HFF-Myc (cell line): Measurements from ENCODE around the gene EZR.
"Not testable (repeated sequence)": the region's sequence is repeated elsewhere in the genome, so short reads cannot be mapped to it uniquely, and the experiment has no call there.

ENCODE experiments used
- DNase-seq: peaks from one replicate; pipeline ENCODE4 v3.0.0-alpha.2; 2011; ENCODE audit warnings: low read depth; ENCODE audit errors: extremely low read depth
- H3K4me3 ChIP-seq: replicated peaks from 2 replicates; pipeline ENCODE4 v1.5.1; 2011; ENCODE audit warnings: low read depth, mild to moderate bottlenecking, control low read depth, low read length
- CTCF ChIP-seq: IDR thresholded peaks from 2 replicates; pipeline ENCODE4 v1.5.1; 2012; ENCODE audit warnings: mild to moderate bottlenecking, low read depth, low read length, control low read depth; ENCODE audit errors: missing control alignments

EZR gene

GRCh38 chr6:158834675-158835385 lies 15.7 kb upstream of the EZR start:
- no peak for DNase-seq
- no peak for TF ChIP-seq CTCF
- no peak overlapping the region for H3K4me3 ChIP-seq

DNA sequence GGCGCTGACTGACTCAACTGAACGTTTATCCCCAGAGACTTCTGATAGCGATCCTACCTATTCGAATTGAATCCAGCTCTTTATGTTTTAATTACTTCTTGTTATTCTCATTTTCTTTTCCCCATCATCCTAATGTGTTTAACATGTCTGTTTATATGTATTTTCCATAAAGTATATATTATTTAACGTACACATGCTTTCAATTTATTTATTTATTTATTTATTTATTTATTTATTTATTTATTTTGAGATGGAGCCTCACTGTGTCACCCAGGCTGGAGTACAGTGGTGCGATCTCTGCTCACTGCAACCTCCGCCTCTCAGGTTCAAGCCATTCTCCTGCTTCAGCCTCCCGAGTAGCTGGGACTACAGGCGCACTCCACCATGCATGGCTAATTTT lies 13.6 kb upstream of the EZR start:
- not testable (repeated sequence) for H3K4me3 ChIP-seq, DNase-seq

GRCh38 chr6:158832026-158832425 lies 12.9 kb upstream of the EZR start:
- H3K4me3 ChIP-seq: no peak overlapping the region
- DNase-seq: no peak
- TF ChIP-seq CTCF: no peak

DNA sequence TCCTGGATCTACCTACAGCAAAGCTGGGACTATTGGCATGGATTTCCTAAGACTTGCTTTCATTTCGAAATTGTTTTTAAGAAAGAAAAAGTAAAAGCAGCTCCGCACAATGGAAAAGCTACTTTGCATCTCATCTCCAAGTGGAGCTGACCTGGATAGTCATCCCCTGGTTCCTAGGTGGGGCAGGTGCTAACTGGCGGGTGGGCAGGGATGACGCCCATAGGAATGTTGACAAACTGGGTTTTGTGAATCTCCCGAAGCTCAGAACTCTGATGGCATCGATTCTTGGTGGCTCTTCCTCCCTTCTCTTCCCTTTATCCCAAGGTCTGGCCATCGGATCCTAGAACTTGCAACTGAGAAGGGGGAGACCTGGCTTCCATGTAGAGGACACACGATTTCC lies 12.4 kb upstream of the EZR start:
- no peak for TF ChIP-seq CTCF
- no peak for DNase-seq
- no peak overlapping the region for H3K4me3 ChIP-seq

DNA sequence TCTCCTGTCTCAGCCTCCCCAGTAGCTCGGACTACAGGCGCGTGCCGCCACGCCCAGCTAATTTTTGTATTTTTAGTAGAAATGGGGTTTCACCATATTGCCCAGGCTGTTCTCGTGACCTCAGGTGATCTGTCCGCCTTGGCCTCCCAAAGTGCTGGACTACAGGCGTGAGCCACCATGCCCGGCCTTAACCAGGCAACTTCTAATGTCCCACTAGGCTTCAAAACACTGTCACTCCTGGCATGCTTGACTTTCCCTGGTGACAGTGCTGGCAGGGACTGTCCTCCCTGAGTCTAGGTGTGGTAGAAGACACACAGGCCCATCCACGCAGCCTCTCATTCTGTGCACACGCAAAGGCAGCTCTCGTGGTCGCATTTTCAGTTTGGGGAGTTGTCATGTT lies 11.6 kb upstream of the EZR start:
- no peak for TF ChIP-seq CTCF
- DNase-seq: no peak
- H3K4me3 ChIP-seq: no peak overlapping the region

DNA sequence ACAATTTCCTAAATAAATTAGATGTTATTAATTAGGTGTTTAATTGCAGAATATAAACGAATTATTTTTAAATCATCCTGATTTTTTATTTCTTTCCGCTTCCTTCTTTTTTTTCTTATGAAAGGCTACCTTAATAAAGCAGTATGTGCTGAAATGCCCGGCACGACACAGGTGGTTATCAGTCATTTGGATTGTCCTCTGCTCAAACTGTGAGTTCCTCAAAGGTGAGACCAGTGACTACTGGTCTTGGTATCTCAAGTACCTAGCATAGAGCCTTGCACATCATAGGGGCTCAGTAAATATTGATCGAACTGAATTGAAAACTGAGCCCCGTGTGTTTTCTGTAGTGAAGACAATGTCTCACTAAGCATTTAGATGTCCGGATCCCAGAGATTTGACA lies 9.6 kb upstream of the EZR start:
- TF ChIP-seq CTCF: no peak
- DNase-seq: no peak
- H3K4me3 ChIP-seq: no peak overlapping the region

DNA sequence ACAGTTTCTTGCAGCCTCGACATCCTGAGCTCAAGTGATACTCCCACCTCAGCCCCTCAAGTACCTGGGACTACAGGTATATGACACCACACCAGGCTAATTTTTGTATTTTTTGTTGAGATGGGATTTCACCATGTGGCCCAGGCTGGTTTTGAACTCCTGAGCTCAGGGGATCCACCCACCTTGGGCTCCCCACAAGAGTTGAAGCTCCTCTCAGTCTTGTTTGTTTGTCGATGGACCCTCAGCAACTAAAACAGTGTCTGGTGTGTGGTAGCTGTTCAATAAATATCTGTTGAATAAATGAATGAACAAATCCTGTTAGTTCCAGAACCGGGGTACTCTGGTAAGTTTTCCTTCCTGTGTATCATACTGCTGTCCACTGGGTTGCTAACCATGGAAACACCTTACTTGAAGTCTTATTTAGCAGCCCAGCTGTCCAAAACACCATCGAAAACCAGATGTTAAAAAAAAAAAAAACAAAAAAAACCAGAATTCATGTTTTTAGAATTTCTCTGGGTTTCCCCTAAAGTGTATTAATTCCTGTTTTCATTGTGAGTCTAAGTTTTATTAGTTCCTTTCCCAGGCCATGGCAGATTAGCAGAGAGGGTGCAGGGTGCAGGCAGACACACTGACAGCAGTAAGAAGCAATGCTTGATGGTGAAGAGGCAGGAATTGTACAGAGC lies 7.8 kb upstream of the EZR start:
- no peak for DNase-seq
- TF ChIP-seq CTCF: no peak
- H3K4me3 ChIP-seq: no peak overlapping the region
